ENCODE results near the gene SH3PXD2A. TPM values are rescaled to one million over a fixed set of nuclear protein-coding genes. Genes with fewer than 3 reads are reported as not detected.

The SH3PXD2A gene
- total RNA-seq, 1 experiment from 2014 or later: 4.5 TPM

DNA sequence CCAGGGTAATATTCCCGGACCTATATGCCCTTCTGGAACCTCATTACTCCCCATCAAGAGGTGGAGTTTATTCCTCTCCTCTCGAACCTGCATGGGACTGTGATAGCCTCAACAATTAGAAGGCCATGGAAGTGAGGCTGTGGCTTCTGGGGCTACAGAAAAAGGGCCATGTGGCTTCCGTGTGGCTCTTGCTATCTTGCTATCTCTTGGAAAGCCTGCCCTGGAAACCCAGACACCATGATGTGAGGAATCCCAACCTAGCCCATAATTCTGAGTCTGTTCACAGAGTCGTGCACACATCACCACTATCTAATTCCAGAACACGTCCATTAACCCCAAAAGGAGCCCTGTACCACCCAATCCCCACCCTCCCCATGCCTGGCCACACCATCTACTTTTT lies 20.8 kb upstream of the SH3PXD2A start:
- Histone ChIP-seq H2BK120ac (ENCODE audit: low read depth, low read length, poor library complexity, severe bottlenecking) (no peak overlapping the region), H3K9ac (ENCODE audit: extremely low read depth, insufficient read length, low read length) (no peak overlapping the region), H3K4ac (ENCODE audit: low read depth, low read length) (no peak overlapping the region), H4K91ac (ENCODE audit: insufficient read length, low read depth, low read length) (no peak overlapping the region), H3K79me1 (ENCODE audit: insufficient read depth, low read depth, low read length, poor library complexity, severe bottlenecking) (no peaks in the 10 kb centered on the region), H3K27ac (ENCODE audit: insufficient read length, low read depth, low read length) (no peak overlapping the region), H3K9me3 (ENCODE audit: control insufficient read depth, low read depth, low read length) (no peaks in the 10 kb centered on the region), H3K27me3 (ENCODE audit: insufficient read depth, low read length) (no peaks in the 10 kb centered on the region), H2BK12ac (ENCODE audit: insufficient read length, low read depth, low read length) (no peak overlapping the region), H3K56ac (ENCODE audit: insufficient read length, low read depth, low read length) (no peak overlapping the region), H4K8ac (replicated peaks; ENCODE audit: insufficient read length, low read depth, low read length) (no peak overlapping the region), H3K14ac (ENCODE audit: insufficient read depth, low read length) (no peak overlapping the region), H4K20me1 (ENCODE audit: control insufficient read depth, insufficient read depth, insufficient read length) (no peaks in the 10 kb centered on the region), H3K4me1 (ENCODE audit: insufficient read depth, low read length) (no peaks in the 10 kb centered on the region), H2AFZ (ENCODE audit: low read length) (no peak overlapping the region), H3K18ac (ENCODE audit: insufficient read length, low read depth, low read length) (no peak overlapping the region), H3K79me2 (ENCODE audit: insufficient read depth, low read length) (no peaks in the 10 kb centered on the region), H2AK5ac (ENCODE audit: insufficient read length, low read length) (no peak overlapping the region), H2BK5ac (ENCODE audit: insufficient read length, low read length) (no peak overlapping the region), H3K23ac (ENCODE audit: insufficient read length, low read depth, low read length) (no peak overlapping the region), H3K4me2 (ENCODE audit: insufficient read depth, insufficient read length, low read length) (no peak overlapping the region), H2BK20ac (ENCODE audit: low read depth, low read length, poor library complexity, severe bottlenecking) (no peak overlapping the region), H3K23me2 (ENCODE audit: insufficient read length, low read depth, low read length, poor library complexity, severe bottlenecking) (no peaks in the 10 kb centered on the region), H2BK15ac (ENCODE audit: low read depth, low read length) (no peak overlapping the region), H4K5ac (ENCODE audit: insufficient read length, low read depth, low read length) (no peak overlapping the region), H3T11ph (ENCODE audit: low read length) (no peak overlapping the region)
- peaks cover 0 to 5% (median under 1%) of the 10 kb centered on the region in 3 experiments; a peak in 3 of 7 replicates for H3K36me3 Mint-ChIP-seq (ENCODE audit: insufficient read depth in 1 of 3, low read depth in 3 of 3)
- H3K4me1 Mint-ChIP-seq: peaks cover under 1 to 11% of the 10 kb centered on the region in 2 experiments
- no peaks in the 10 kb centered on the region for H3K27me3 Mint-ChIP-seq (ENCODE audit: low read depth)
- no CpG with 5 or more reads among the region's 5 CpGs for WGBS (ENCODE audit: extremely low coverage, insufficient read length, low lambda C conversion rate)
- no peak for DNase-seq
- no peak overlapping the region for H3K27ac Mint-ChIP-seq
- no peak overlapping the region for H3K4me3 Mint-ChIP-seq
- no peaks in the 10 kb centered on the region for H3K9me3 Mint-ChIP-seq
- no peak for TF ChIP-seq CTCF (conservative IDR thresholded peaks at IDR 0.05)

Measured in H9 (cell line).